HCT116 (cell line): ENCODE data around the gene GJA10. TPM values are rescaled to one million over a fixed set of nuclear protein-coding genes. Genes with fewer than 3 reads are reported as not detected.

ENCODE experiments used
- ATAC-seq: fragments of 200-7000 bp; cut with Tn5 transposase; 2 replicates; pipeline ENCODE4 v1.9.1; 2020; ENCODE audit warnings: mild to moderate bottlenecking, moderate library complexity
- BruUV-seq: library from RNA; stranded (reverse); fragments of 400-500 nt; replicated peaks from 2 replicates; lab custom pipeline; 2021; lab: Mats Ljungman, UMichigan
- CTCF ChIA-PET: fragments of 300-600 bp; sonication (Branson Sonifier 250); formaldehyde crosslinking; loops from one replicate; lab custom pipeline; 2021; ENCODE audit warnings: antibody characterized with exemption; lab: Charles Lee
- POLR2A ChIA-PET: fragments of 300-600, 350-600 bp; sonication (Branson Sonifier 250); formaldehyde crosslinking; loops from one replicate; lab custom pipeline; 2021; ENCODE audit warnings: antibody characterized with exemption; lab: Charles Lee
- RAD21 ChIA-PET, 2 experiments: fragments of 300-600 bp; sonication (Branson Sonifier 250); formaldehyde crosslinking; loops; one replicate each; lab custom pipeline; 2023; ENCODE audit warnings: low total read pairs in 2 of 2; ENCODE audit not compliant: uncharacterized antibody in 2 of 2, unreplicated experiment in 2 of 2, low non-redundant PET in 1 of 2; lab: Charles Lee
- DNase-seq: peaks from one replicate; pipeline ENCODE4 v3.0.0-alpha.2; 2010; ENCODE audit warnings: low read depth, low spot score
- H2AFZ ChIP-seq: fragments of 200-600 bp; shearing (Covaris generic), sonication (generic); 2 replicates; pipeline ENCODE4 v1.6.1; 2017; ENCODE audit warnings: low read depth, mixed run types, mixed read lengths, antibody characterized with exemption, low read length; ENCODE audit not compliant: poor library complexity, severe bottlenecking
- H3K27ac ChIP-seq: 2 replicates; pipeline ENCODE4 v1.5.1; 2012; ENCODE audit warnings: low read depth, low read length
- H3K27me3 ChIP-seq: fragments of 200-600 bp; sonication (generic); 2 replicates; pipeline ENCODE4 v1.6.1; 2016; ENCODE audit warnings: mixed run types, low read length, mixed read lengths; ENCODE audit not compliant: insufficient read depth
- H3K36me3 ChIP-seq, 2 experiments: fragments of 200-500 bp in 1 of 2; fragments of 200-600 bp in 1 of 2; sonication (Bioruptor generic) in 1 of 2; sonication (generic) in 1 of 2; 2 replicates each; pipeline versions ENCODE4 v1.5.1 to v1.6.1; 2014 to 2016; ENCODE audit warnings: low read length in 2 of 2, inconsistent platforms in 1 of 2, mixed read lengths in 1 of 2, mixed run types in 1 of 2; ENCODE audit not compliant: insufficient read depth in 2 of 2, control insufficient read depth in 1 of 2
- H3K4me1 ChIP-seq, 2 experiments: fragments of 200-600 bp in 1 of 2; sonication (generic) in 1 of 2; 2 replicates each; pipeline versions ENCODE4 v1.5.1 to v1.6.1; 2012 to 2017; ENCODE audit warnings: low read length in 2 of 2, inconsistent platforms in 1 of 2, mild to moderate bottlenecking in 1 of 2, mixed read lengths in 1 of 2, mixed run types in 1 of 2, moderate library complexity in 1 of 2; ENCODE audit not compliant: insufficient read depth in 2 of 2, control insufficient read depth in 1 of 2
- H3K4me2 ChIP-seq: fragments of 200-600 bp; sonication (generic); 2 replicates; pipeline ENCODE4 v1.6.1; 2017; ENCODE audit warnings: mixed run types, low read length, mixed read lengths
- H3K4me3 ChIP-seq, 2 experiments: fragments of 200-600 bp in 1 of 2; sonication (generic) in 1 of 2; replicated peaks in 1 of 2; 2 replicates each; pipeline ENCODE4 v1.5.1; 2011 to 2016; ENCODE audit warnings: low read length in 2 of 2, control low read depth in 1 of 2, low read depth in 1 of 2, mild to moderate bottlenecking in 1 of 2, mixed read lengths in 1 of 2, mixed run types in 1 of 2
- H3K79me2 ChIP-seq: fragments of 200-600 bp; sonication (generic); 2 replicates; pipeline ENCODE4 v1.6.1; 2017; ENCODE audit warnings: mild to moderate bottlenecking, mixed run types, low read length, moderate library complexity, mixed read lengths; ENCODE audit not compliant: insufficient read depth
- H3K9ac ChIP-seq: fragments of 200-600 bp; sonication (generic); 2 replicates; pipeline ENCODE4 v1.6.1; 2016; ENCODE audit warnings: low read length, mixed read lengths
- H3K9me2 ChIP-seq: fragments of 200-600 bp; sonication (generic), shearing (Covaris generic); 2 replicates; pipeline ENCODE4 v1.6.1; 2017; ENCODE audit warnings: mixed run types, mild to moderate bottlenecking, moderate library complexity; ENCODE audit not compliant: insufficient read depth
- H3K9me3 ChIP-seq, 2 experiments: fragments of 200-500 bp in 1 of 2; fragments of 200-600 bp in 1 of 2; sonication (Bioruptor generic) in 1 of 2; sonication (generic) in 1 of 2; 2 replicates each; pipeline ENCODE4 v1.6.1; 2014 to 2017; ENCODE audit warnings: low read length in 2 of 2, mixed read lengths in 2 of 2, inconsistent platforms in 1 of 2, low read depth in 1 of 2, mild to moderate bottlenecking in 1 of 2, mixed run types in 1 of 2, moderate library complexity in 1 of 2; ENCODE audit not compliant: control insufficient read depth in 1 of 2, insufficient read depth in 1 of 2
- H4K20me1 ChIP-seq: fragments of 200-600 bp; sonication (generic), shearing (Covaris generic); 2 replicates; pipeline ENCODE4 v1.6.1; 2017; ENCODE audit warnings: mixed run types, mild to moderate bottlenecking, moderate library complexity; ENCODE audit not compliant: insufficient read depth
- CBX3 ChIP-seq: IDR thresholded peaks from 2 replicates; pipeline ENCODE4 v1.6.1; 2012; ENCODE audit warnings: low read depth
- CEBPB ChIP-seq: IDR thresholded peaks from 2 replicates; pipeline ENCODE4 v1.6.1; 2012; ENCODE audit warnings: low read depth
- CTCF ChIP-seq, 3 experiments: fragments of 200-600 bp in 1 of 3; sonication (generic) in 1 of 3; IDR thresholded peaks in 2 of 3; conservative IDR thresholded peaks in 1 of 3; 2 replicates each; pipeline ENCODE4 v1.5.1; 2012 to 2017; ENCODE audit warnings: low read depth in 2 of 3, low read length in 2 of 3, antibody characterized with exemption in 1 of 3, borderline replicate concordance in 1 of 3, control low read depth in 1 of 3, mild to moderate bottlenecking in 1 of 3, mixed read lengths in 1 of 3, mixed run types in 1 of 3, moderate library complexity in 1 of 3; ENCODE audit not compliant: insufficient read depth in 1 of 3
- ELF1 ChIP-seq: IDR thresholded peaks from 2 replicates; pipeline ENCODE4 v1.6.1; 2012; ENCODE audit warnings: low read depth, borderline replicate concordance
- EZH2 ChIP-seq: fragments of 200-600 bp; sonication (generic); IDR thresholded peaks from 2 replicates; pipeline ENCODE4 v1.6.1; 2017; ENCODE audit warnings: antibody characterized with exemption, mixed run types
- FOSL1 ChIP-seq: IDR thresholded peaks from 2 replicates; pipeline ENCODE4 v1.6.1; 2012; ENCODE audit warnings: low read depth
- POLR2AphosphoS5 ChIP-seq: IDR thresholded peaks from 2 replicates; pipeline ENCODE4 v1.6.1; 2011; ENCODE audit warnings: mild to moderate bottlenecking, low read depth, low read length, moderate library complexity
- SIN3A ChIP-seq: IDR thresholded peaks from 2 replicates; pipeline ENCODE4 v1.6.1; 2012; ENCODE audit warnings: low read depth
- SRF ChIP-seq: IDR thresholded peaks from 2 replicates; pipeline ENCODE4 v1.6.1; 2012; ENCODE audit warnings: low read depth
- TCF7L2 ChIP-seq: IDR thresholded peaks from 2 replicates; pipeline ENCODE4 v1.7.0; 2011; ENCODE audit warnings: borderline replicate concordance, inconsistent platforms; ENCODE audit not compliant: insufficient read depth, insufficient read length; ENCODE audit errors: extremely low read depth
- YY1 ChIP-seq: IDR thresholded peaks from 2 replicates; pipeline ENCODE4 v1.6.1; 2011; ENCODE audit warnings: low read length, low read depth, moderate library complexity, mild to moderate bottlenecking; ENCODE audit not compliant: insufficient replicate concordance; ENCODE audit errors: extremely low read depth
- ZBTB33 ChIP-seq: IDR thresholded peaks from 2 replicates; pipeline ENCODE4 v1.6.1; 2011; ENCODE audit warnings: mild to moderate bottlenecking, low read length, moderate library complexity; ENCODE audit not compliant: insufficient replicate concordance; ENCODE audit errors: extremely low read depth
- ZNF274 ChIP-seq: fragments of 200-500 bp; sonication (Bioruptor generic); IDR thresholded peaks from 2 replicates; pipeline ENCODE4 v1.6.1; 2014; ENCODE audit warnings: mild to moderate bottlenecking, low read depth, low read length, inconsistent platforms
- intact Hi-C: fragments of 100-400 bp; cut with micrococcal nuclease; formaldehyde crosslinking; loops from 2 replicates; pipeline ENCODE4 v1.10.0; 2022
- total RNA-seq: library from RNA; stranded (reverse); gene quantifications from one replicate; pipeline ENCODE4 v1.2.1, GENCODE V29; 2021; ENCODE audit not compliant: unreplicated experiment
- TF ChIP-seq, protein P1 (sequence below): IDR thresholded peaks from 2 replicates; pipeline ENCODE4 v1.6.1; 2012
- TF ChIP-seq, protein P2 (sequence below): IDR thresholded peaks from 2 replicates; pipeline ENCODE4 v1.6.1; 2012
- TF ChIP-seq, protein P3 (sequence below): IDR thresholded peaks from 2 replicates; pipeline ENCODE4 v1.6.1; 2012; ENCODE audit warnings: low read depth

The GJA10 gene
- total RNA-seq, 1 experiment from 2014 or later = not detected

GRCh38 chr6:89853068-89853467 is 41.2 kb upstream of the GJA10 start:
- no peak overlapping the region for H3K9ac ChIP-seq
- no peak for DNase-seq
- H3K4me2 ChIP-seq = no peak overlapping the region
- no peak overlapping the region for H3K27ac ChIP-seq
- no peaks in the 10 kb centered on the region for H3K9me3 ChIP-seq
- H3K4me3 ChIP-seq = no peak overlapping the region
- H3K36me3 ChIP-seq = peaks cover 25 to 26% of the 10 kb centered on the region in 2 experiments; a peak in 3 of 4 replicates
- RAD21 ChIA-PET = no interaction called here
- H3K4me1 ChIP-seq = no peaks in the 10 kb centered on the region
- H4K20me1 ChIP-seq = no peaks in the 10 kb centered on the region
- no TSS peak for BruUV-seq
- no peaks in the 10 kb centered on the region for H3K27me3 ChIP-seq
- TF ChIP-seq, protein P1, sequence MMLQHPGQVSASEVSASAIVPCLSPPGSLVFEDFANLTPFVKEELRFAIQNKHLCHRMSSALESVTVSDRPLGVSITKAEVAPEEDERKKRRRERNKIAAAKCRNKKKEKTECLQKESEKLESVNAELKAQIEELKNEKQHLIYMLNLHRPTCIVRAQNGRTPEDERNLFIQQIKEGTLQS = no peak
- TF ChIP-seq CEBPB (no peak), FOSL1 (no peak), SIN3A (no peak), ELF1 (no peak), TCF7L2 (no peak), CTCF (IDR thresholded peaks at IDR 0.05 in 2 of 3, conservative IDR thresholded peaks at IDR 0.05 in 1 of 3; ENCODE audit: borderline replicate concordance in 1 of 3, insufficient read depth in 1 of 3, low read depth in 2 of 3, low read length in 2 of 3) (no peak), POLR2AphosphoS5 (no peak), ZNF274 (no peak), ZBTB33 (no peak), CBX3 (no peak), YY1 (no peak), EZH2 (no peak), SRF (no peak)
- TF ChIP-seq, protein P2, sequence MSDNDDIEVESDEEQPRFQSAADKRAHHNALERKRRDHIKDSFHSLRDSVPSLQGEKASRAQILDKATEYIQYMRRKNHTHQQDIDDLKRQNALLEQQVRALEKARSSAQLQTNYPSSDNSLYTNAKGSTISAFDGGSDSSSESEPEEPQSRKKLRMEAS = no peak
- TF ChIP-seq, protein P3, sequence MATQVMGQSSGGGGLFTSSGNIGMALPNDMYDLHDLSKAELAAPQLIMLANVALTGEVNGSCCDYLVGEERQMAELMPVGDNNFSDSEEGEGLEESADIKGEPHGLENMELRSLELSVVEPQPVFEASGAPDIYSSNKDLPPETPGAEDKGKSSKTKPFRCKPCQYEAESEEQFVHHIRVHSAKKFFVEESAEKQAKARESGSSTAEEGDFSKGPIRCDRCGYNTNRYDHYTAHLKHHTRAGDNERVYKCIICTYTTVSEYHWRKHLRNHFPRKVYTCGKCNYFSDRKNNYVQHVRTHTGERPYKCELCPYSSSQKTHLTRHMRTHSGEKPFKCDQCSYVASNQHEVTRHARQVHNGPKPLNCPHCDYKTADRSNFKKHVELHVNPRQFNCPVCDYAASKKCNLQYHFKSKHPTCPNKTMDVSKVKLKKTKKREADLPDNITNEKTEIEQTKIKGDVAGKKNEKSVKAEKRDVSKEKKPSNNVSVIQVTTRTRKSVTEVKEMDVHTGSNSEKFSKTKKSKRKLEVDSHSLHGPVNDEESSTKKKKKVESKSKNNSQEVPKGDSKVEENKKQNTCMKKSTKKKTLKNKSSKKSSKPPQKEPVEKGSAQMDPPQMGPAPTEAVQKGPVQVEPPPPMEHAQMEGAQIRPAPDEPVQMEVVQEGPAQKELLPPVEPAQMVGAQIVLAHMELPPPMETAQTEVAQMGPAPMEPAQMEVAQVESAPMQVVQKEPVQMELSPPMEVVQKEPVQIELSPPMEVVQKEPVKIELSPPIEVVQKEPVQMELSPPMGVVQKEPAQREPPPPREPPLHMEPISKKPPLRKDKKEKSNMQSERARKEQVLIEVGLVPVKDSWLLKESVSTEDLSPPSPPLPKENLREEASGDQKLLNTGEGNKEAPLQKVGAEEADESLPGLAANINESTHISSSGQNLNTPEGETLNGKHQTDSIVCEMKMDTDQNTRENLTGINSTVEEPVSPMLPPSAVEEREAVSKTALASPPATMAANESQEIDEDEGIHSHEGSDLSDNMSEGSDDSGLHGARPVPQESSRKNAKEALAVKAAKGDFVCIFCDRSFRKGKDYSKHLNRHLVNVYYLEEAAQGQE = no peak
- POLR2A ChIA-PET = no interaction called here
- no peaks in the 10 kb centered on the region for H3K9me2 ChIP-seq
- ATAC-seq = no peak
- intact Hi-C loops = no loop called here
- H3K79me2 ChIP-seq = peaks cover 34% of the 10 kb centered on the region
- H2AFZ ChIP-seq = no peak overlapping the region
- CTCF ChIA-PET = no interaction called here
